HCT116 (cell line): Measurements from ENCODE around the gene KLHL5. TPM values are rescaled to one million over a fixed set of nuclear protein-coding genes. Genes with fewer than 3 reads are reported as not detected.
"Not testable (repeated sequence)": the region's sequence is repeated elsewhere in the genome, so short reads cannot be mapped to it uniquely, and the experiment has no call there.

Source experiments
- ATAC-seq: fragments of 200-7000 bp; cut with Tn5 transposase; 2 replicates; pipeline ENCODE4 v1.9.1; 2020; ENCODE audit warnings: mild to moderate bottlenecking, moderate library complexity
- BruUV-seq: library from RNA; stranded (reverse); fragments of 400-500 nt; replicated peaks from 2 replicates; lab custom pipeline; 2021; lab: Mats Ljungman, UMichigan
- CTCF ChIA-PET: fragments of 300-600 bp; sonication (Branson Sonifier 250); formaldehyde crosslinking; loops from one replicate; lab custom pipeline; 2021; ENCODE audit warnings: antibody characterized with exemption; lab: Charles Lee
- POLR2A ChIA-PET: fragments of 300-600, 350-600 bp; sonication (Branson Sonifier 250); formaldehyde crosslinking; loops from one replicate; lab custom pipeline; 2021; ENCODE audit warnings: antibody characterized with exemption; lab: Charles Lee
- RAD21 ChIA-PET, 2 experiments: fragments of 300-600 bp; sonication (Branson Sonifier 250); formaldehyde crosslinking; loops; one replicate each; lab custom pipeline; 2023; ENCODE audit warnings: low total read pairs in 2 of 2; ENCODE audit not compliant: uncharacterized antibody in 2 of 2, unreplicated experiment in 2 of 2, low non-redundant PET in 1 of 2; lab: Charles Lee
- DNase-seq: peaks from one replicate; pipeline ENCODE4 v3.0.0-alpha.2; 2010; ENCODE audit warnings: low read depth, low spot score
- H2AFZ ChIP-seq: fragments of 200-600 bp; shearing (Covaris generic), sonication (generic); 2 replicates; pipeline ENCODE4 v1.6.1; 2017; ENCODE audit warnings: low read depth, mixed run types, mixed read lengths, antibody characterized with exemption, low read length; ENCODE audit not compliant: poor library complexity, severe bottlenecking
- H3K27ac ChIP-seq: 2 replicates; pipeline ENCODE4 v1.5.1; 2012; ENCODE audit warnings: low read depth, low read length
- H3K27me3 ChIP-seq: fragments of 200-600 bp; sonication (generic); 2 replicates; pipeline ENCODE4 v1.6.1; 2016; ENCODE audit warnings: mixed run types, low read length, mixed read lengths; ENCODE audit not compliant: insufficient read depth
- H3K36me3 ChIP-seq, 2 experiments: fragments of 200-500 bp in 1 of 2; fragments of 200-600 bp in 1 of 2; sonication (Bioruptor generic) in 1 of 2; sonication (generic) in 1 of 2; 2 replicates each; pipeline versions ENCODE4 v1.5.1 to v1.6.1; 2014 to 2016; ENCODE audit warnings: low read length in 2 of 2, inconsistent platforms in 1 of 2, mixed read lengths in 1 of 2, mixed run types in 1 of 2; ENCODE audit not compliant: insufficient read depth in 2 of 2, control insufficient read depth in 1 of 2
- H3K4me1 ChIP-seq, 2 experiments: fragments of 200-600 bp in 1 of 2; sonication (generic) in 1 of 2; 2 replicates each; pipeline versions ENCODE4 v1.5.1 to v1.6.1; 2012 to 2017; ENCODE audit warnings: low read length in 2 of 2, inconsistent platforms in 1 of 2, mild to moderate bottlenecking in 1 of 2, mixed read lengths in 1 of 2, mixed run types in 1 of 2, moderate library complexity in 1 of 2; ENCODE audit not compliant: insufficient read depth in 2 of 2, control insufficient read depth in 1 of 2
- H3K4me2 ChIP-seq: fragments of 200-600 bp; sonication (generic); 2 replicates; pipeline ENCODE4 v1.6.1; 2017; ENCODE audit warnings: mixed run types, low read length, mixed read lengths
- H3K4me3 ChIP-seq, 2 experiments: fragments of 200-600 bp in 1 of 2; sonication (generic) in 1 of 2; replicated peaks in 1 of 2; 2 replicates each; pipeline ENCODE4 v1.5.1; 2011 to 2016; ENCODE audit warnings: low read length in 2 of 2, control low read depth in 1 of 2, low read depth in 1 of 2, mild to moderate bottlenecking in 1 of 2, mixed read lengths in 1 of 2, mixed run types in 1 of 2
- H3K79me2 ChIP-seq: fragments of 200-600 bp; sonication (generic); 2 replicates; pipeline ENCODE4 v1.6.1; 2017; ENCODE audit warnings: mild to moderate bottlenecking, mixed run types, low read length, moderate library complexity, mixed read lengths; ENCODE audit not compliant: insufficient read depth
- H3K9ac ChIP-seq: fragments of 200-600 bp; sonication (generic); 2 replicates; pipeline ENCODE4 v1.6.1; 2016; ENCODE audit warnings: low read length, mixed read lengths
- H3K9me2 ChIP-seq: fragments of 200-600 bp; sonication (generic), shearing (Covaris generic); 2 replicates; pipeline ENCODE4 v1.6.1; 2017; ENCODE audit warnings: mixed run types, mild to moderate bottlenecking, moderate library complexity; ENCODE audit not compliant: insufficient read depth
- H3K9me3 ChIP-seq, 2 experiments: fragments of 200-500 bp in 1 of 2; fragments of 200-600 bp in 1 of 2; sonication (Bioruptor generic) in 1 of 2; sonication (generic) in 1 of 2; 2 replicates each; pipeline ENCODE4 v1.6.1; 2014 to 2017; ENCODE audit warnings: low read length in 2 of 2, mixed read lengths in 2 of 2, inconsistent platforms in 1 of 2, low read depth in 1 of 2, mild to moderate bottlenecking in 1 of 2, mixed run types in 1 of 2, moderate library complexity in 1 of 2; ENCODE audit not compliant: control insufficient read depth in 1 of 2, insufficient read depth in 1 of 2
- H4K20me1 ChIP-seq: fragments of 200-600 bp; sonication (generic), shearing (Covaris generic); 2 replicates; pipeline ENCODE4 v1.6.1; 2017; ENCODE audit warnings: mixed run types, mild to moderate bottlenecking, moderate library complexity; ENCODE audit not compliant: insufficient read depth
- CBX3 ChIP-seq: IDR thresholded peaks from 2 replicates; pipeline ENCODE4 v1.6.1; 2012; ENCODE audit warnings: low read depth
- CTCF ChIP-seq, 3 experiments: fragments of 200-600 bp in 1 of 3; sonication (generic) in 1 of 3; IDR thresholded peaks in 2 of 3; conservative IDR thresholded peaks in 1 of 3; 2 replicates each; pipeline ENCODE4 v1.5.1; 2012 to 2017; ENCODE audit warnings: low read depth in 2 of 3, low read length in 2 of 3, antibody characterized with exemption in 1 of 3, borderline replicate concordance in 1 of 3, control low read depth in 1 of 3, mild to moderate bottlenecking in 1 of 3, mixed read lengths in 1 of 3, mixed run types in 1 of 3, moderate library complexity in 1 of 3; ENCODE audit not compliant: insufficient read depth in 1 of 3
- EZH2 ChIP-seq: fragments of 200-600 bp; sonication (generic); IDR thresholded peaks from 2 replicates; pipeline ENCODE4 v1.6.1; 2017; ENCODE audit warnings: antibody characterized with exemption, mixed run types
- EZH2phosphoT487 ChIP-seq: fragments of 200-600 bp; IDR thresholded peaks from 2 replicates; pipeline ENCODE4 v1.6.1; 2018; ENCODE audit warnings: antibody characterized with exemption, borderline replicate concordance
- POLR2A ChIP-seq: IDR thresholded peaks from 2 replicates; pipeline ENCODE4 v1.7.0; 2011; ENCODE audit warnings: borderline replicate concordance; ENCODE audit not compliant: insufficient read depth, insufficient read length; ENCODE audit errors: extremely low read depth
- POLR2AphosphoS5 ChIP-seq: IDR thresholded peaks from 2 replicates; pipeline ENCODE4 v1.6.1; 2011; ENCODE audit warnings: mild to moderate bottlenecking, low read depth, low read length, moderate library complexity
- RAD21 ChIP-seq: IDR thresholded peaks from 2 replicates; pipeline ENCODE4 v1.6.1; 2012; ENCODE audit warnings: low read depth, mild to moderate bottlenecking
- SIN3A ChIP-seq: IDR thresholded peaks from 2 replicates; pipeline ENCODE4 v1.6.1; 2012; ENCODE audit warnings: low read depth
- SP1 ChIP-seq: IDR thresholded peaks from 2 replicates; pipeline ENCODE4 v1.6.1; 2012; ENCODE audit warnings: low read depth
- SRF ChIP-seq: IDR thresholded peaks from 2 replicates; pipeline ENCODE4 v1.6.1; 2012; ENCODE audit warnings: low read depth
- TCF7L2 ChIP-seq: IDR thresholded peaks from 2 replicates; pipeline ENCODE4 v1.7.0; 2011; ENCODE audit warnings: borderline replicate concordance, inconsistent platforms; ENCODE audit not compliant: insufficient read depth, insufficient read length; ENCODE audit errors: extremely low read depth
- ZBTB33 ChIP-seq: IDR thresholded peaks from 2 replicates; pipeline ENCODE4 v1.6.1; 2011; ENCODE audit warnings: mild to moderate bottlenecking, low read length, moderate library complexity; ENCODE audit not compliant: insufficient replicate concordance; ENCODE audit errors: extremely low read depth
- ZFX ChIP-seq: fragments of 450-650 bp; IDR thresholded peaks from 2 replicates; pipeline ENCODE4 v1.6.1; 2017
- ZNF274 ChIP-seq: fragments of 200-500 bp; sonication (Bioruptor generic); IDR thresholded peaks from 2 replicates; pipeline ENCODE4 v1.6.1; 2014; ENCODE audit warnings: mild to moderate bottlenecking, low read depth, low read length, inconsistent platforms
- intact Hi-C: fragments of 100-400 bp; cut with micrococcal nuclease; formaldehyde crosslinking; loops from 2 replicates; pipeline ENCODE4 v1.10.0; 2022
- total RNA-seq: library from RNA; stranded (reverse); gene quantifications from one replicate; pipeline ENCODE4 v1.2.1, GENCODE V29; 2021; ENCODE audit not compliant: unreplicated experiment
- TF ChIP-seq, protein P1 (sequence below): IDR thresholded peaks from 2 replicates; pipeline ENCODE4 v1.6.1; 2012

KLHL5 gene
- total RNA-seq, 1 experiment from 2014 or later: 20.8 TPM

DNA sequence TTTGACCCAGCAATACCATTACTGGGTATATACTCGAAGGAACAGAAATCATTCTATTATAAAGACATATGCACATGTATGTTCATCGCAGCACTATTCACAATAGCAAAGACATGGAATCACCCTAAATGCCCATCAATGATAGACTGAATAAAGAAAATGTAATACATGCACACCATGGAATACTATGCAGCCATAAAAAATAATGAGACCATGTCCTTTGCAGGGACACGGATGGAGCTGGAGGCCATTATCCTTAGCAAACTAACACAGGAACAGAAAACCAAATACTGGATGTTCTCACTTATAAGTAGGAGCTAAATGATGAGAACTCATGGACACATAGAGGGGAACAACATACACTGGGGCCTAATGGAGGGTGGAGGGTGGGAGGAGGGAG lies 76.2 kb downstream of the KLHL5 start:
- H3K79me2 ChIP-seq, H3K4me3 ChIP-seq, ATAC-seq, H3K9me3 ChIP-seq, H3K27ac ChIP-seq, H3K27me3 ChIP-seq, H3K9me2 ChIP-seq, DNase-seq, RAD21 ChIA-PET, CTCF ChIA-PET, H4K20me1 ChIP-seq, BruUV-seq, H2AFZ ChIP-seq, H3K9ac ChIP-seq, H3K4me2 ChIP-seq, POLR2A ChIA-PET, H3K4me1 ChIP-seq, H3K36me3 ChIP-seq, intact Hi-C loops: not testable (repeated sequence)

DNA sequence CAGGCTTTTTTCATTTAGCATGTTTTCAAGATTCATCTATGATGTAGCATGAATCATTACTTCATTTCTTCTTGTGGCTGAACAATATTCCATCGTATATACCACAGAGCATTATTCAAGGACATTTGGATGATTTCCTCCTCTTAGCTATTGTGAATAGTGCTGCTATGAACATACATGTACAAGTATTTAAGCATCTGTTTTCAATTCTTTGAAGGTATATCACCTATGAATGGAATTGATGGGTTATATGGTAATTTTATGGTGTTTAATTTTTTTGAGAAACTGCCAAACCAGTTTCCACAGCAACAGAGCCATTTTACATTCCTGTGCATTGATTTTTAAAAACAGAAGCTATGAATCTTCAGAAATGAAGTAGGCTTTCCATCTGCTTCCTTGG lies 84.2 kb downstream of the KLHL5 start:
- Histone ChIP-seq H4K20me1 (no peaks in the 10 kb centered on the region), H3K36me3 (no peaks in the 10 kb centered on the region), H3K4me1 (no peaks in the 10 kb centered on the region), H3K9me2 (no peaks in the 10 kb centered on the region), H3K9ac (no peak overlapping the region), H2AFZ (no peak overlapping the region), H3K4me3 (no peak overlapping the region), H3K79me2 (no peaks in the 10 kb centered on the region), H3K9me3 (no peaks in the 10 kb centered on the region), H3K27ac (no peak overlapping the region), H3K4me2 (no peak overlapping the region), H3K27me3 (no peaks in the 10 kb centered on the region)
- POLR2A ChIA-PET: no interaction called here
- BruUV-seq: no TSS peak
- DNase-seq (no peak), ATAC-seq (no peak)
- TF ChIP-seq SP1 (no peak), ZNF274 (no peak), EZH2 (no peak), POLR2A (no peak), CTCF (IDR thresholded peaks at IDR 0.05 in 2 of 3, conservative IDR thresholded peaks at IDR 0.05 in 1 of 3; ENCODE audit: borderline replicate concordance in 1 of 3, insufficient read depth in 1 of 3, low read depth in 2 of 3, low read length in 2 of 3) (no peak), POLR2AphosphoS5 (no peak), ZFX (no peak), EZH2phosphoT487 (no peak), CBX3 (no peak), SIN3A (no peak), ZBTB33 (no peak), TCF7L2 (no peak), SRF (no peak), RAD21 (no peak)
- TF ChIP-seq, protein P1, sequence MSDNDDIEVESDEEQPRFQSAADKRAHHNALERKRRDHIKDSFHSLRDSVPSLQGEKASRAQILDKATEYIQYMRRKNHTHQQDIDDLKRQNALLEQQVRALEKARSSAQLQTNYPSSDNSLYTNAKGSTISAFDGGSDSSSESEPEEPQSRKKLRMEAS: no peak
- RAD21 ChIA-PET: no interaction called here
- CTCF ChIA-PET: interaction anchor here (0.9 to 1.3 kb wide), 2 partner anchors 11 to 243 kb away, joined by 3 to 4 read pairs; no protein-coding TSS in a partner anchor
- intact Hi-C loops: no loop called here
